Activated CD4-positive, alpha-beta T cell treated with anti-CD3 and anti-CD28 coated beads, Interleukin-2, amount 50 U/mL, for 24 hours (primary cell): ENCODE measurements around the gene COL27A1.
"Not testable (repeated sequence)": the region's sequence is repeated elsewhere in the genome, so short reads cannot be mapped to it uniquely, and the experiment has no call there.

Experiments
- DNase-seq, 2 donors: peaks; one replicate each; pipeline ENCODE4 v3.0.0-alpha.2; 2020; ENCODE audit warnings: low read depth in 1 of 2, low spot score in 1 of 2

The COL27A1 gene

GRCh38 chr9:114180696-114181606 lies 25.6 kb downstream of the COL27A1 start:
- no peak for DNase-seq

DNA sequence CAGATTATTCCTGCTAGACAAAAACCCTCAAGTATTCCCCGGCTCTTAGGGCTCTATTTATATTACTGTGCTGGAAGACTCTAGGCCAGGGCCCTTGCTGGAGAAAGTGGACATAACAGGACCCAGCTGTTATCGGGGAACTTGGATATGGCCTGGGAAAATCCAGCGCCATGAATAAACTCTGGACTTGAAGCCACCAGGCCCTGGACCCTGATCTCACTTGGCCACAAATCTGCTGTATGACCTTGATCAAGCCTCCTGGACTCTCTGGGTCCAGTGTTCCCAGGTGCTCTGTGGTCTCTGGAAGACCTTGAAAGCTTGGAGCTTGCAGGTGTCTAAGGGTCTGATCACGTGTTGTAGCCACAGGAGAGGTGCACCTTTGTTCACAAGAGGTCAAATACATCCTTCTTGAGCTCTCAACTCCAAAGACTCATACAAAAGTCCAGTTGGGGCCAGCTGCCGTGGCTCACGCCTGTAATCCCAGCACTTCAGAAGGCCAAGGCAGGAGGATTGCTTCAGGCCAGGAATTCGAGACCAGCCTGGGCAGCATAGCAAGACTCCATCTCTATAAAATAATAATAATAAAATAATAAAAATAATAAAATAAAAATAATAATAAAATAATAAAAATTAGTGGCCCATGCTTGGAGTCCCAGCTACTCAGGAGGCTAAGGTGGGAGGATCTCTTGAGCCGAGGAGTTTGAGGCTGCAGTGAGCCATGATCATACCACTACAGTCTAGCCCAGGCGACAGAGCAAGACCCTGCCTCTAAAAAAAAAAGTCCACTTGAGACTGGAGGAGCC lies 26.5 kb downstream of the COL27A1 start:
- no peak for DNase-seq

DNA sequence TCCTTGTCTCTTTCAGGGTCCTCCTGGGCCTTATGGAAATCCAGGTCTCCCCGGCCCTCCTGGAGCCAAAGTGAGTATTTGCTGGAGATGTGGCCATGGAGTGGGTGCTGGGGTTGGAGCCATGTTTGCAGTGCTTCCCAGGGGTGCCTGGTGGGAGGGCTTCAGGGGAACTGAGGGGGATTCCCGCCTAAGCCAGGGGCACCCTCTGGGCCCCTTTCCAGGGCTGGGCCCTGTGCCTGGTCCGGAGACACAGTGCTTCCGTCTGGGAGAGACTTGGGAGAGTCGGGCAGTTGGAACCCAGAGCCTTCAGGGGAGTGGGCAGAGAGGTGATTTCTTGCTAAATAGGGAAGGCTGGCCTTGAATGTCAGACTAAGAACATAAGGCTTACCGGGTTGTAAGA lies 27.7 kb downstream of the COL27A1 start:
- no peak for DNase-seq

DNA sequence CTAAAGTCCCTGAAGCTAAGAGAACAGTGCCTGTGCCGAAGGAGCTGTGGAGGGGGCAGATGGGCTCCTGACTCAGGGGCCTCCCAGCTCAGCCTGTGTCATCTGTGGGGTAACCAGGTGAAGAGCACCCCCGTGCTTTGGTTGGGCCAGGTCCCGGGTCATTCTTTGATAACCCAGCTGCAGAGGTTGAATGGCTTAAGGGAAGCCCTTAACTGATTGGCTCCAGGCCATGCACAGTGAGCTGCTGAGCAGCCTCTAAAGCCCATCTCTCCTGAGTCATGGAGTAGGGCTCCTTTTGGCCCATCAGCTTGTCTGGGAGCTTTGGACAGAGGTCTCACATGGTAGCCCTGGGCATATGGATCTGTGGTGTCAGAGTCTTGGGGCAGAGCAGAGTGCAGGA lies 28.7 kb downstream of the COL27A1 start:
- no peak for DNase-seq

DNA sequence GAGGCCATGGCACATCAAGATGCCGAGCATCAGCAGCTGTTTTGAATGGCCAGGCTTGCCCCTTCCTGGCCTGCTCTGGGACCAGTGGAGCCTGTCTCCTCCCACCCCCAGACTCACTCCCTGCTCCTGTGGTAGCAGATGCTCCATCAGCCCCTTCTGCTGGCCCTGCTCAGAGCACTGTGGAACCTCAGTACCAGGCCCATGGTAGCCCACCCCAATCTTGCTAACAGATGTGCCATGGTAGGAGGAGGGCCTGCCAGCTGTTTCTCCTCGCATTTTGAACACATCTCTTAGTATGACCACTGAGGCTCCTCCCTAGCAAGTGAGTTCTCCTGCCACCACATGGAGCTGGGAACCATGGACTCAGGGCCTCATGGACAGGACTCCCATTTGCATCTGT lies 29.5 kb downstream of the COL27A1 start:
- DNase-seq: no peak

- no peak for DNase-seq
Observed at GRCh38 chr9:114185570-114186490, 30.5 kb downstream of the COL27A1 start.

DNA sequence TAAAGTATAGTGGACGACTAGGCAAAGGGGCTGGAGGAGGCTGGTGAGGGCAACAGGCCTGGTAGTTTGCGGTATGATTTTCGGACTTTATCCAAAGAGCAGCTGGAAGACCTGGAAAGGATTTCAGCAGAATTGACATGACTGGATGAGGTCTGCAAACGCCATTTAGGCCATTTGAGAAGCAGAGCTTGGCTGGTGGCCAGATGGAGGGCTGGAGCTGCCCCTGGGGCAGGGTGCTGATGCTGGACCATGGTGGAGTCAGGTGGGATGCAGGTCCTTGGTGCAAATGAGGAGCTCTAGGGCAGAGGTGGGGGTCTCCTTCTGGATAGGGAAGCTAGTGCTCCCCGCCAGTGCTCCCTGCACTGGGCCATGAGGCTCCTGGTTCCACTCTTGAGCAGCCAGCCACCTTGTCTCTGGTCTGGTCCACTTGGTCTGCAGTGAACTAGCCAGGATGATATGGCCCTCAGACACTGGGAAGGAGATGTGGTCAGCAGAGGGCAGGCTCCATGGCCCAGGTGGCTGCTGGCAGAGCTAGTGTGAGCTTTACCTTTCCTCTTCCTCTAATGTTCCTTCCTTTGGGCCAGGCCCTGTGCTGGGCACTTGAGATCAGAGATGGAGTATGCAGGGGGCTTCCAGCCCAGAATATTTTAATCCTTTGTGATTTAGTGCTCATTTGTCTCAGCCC lies 31.4 kb downstream of the COL27A1 start:
- DNase-seq: no peak

DNA sequence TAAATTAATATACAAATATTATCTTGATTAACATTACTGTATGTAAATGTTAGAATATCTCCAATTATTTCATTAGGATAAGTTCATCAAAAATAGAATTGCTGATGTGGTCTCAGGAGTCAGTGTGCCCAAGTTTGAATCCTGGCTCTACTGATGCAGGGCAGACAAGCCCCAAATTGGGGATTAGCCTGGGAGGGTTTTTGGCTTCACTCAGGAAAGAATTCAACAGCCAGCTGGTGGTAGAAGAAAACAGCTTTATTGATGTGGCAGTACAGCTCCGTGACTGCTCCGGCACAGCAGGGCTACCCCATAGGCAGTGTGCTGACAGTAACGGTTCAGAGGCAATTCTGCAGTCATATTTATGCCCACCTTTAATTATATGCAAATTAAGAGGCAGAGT lies 32.5 kb downstream of the COL27A1 start:
- DNase-seq: no peak

- no peak for DNase-seq
Observed at GRCh38 chr9:114189823-114190562, 34.7 kb downstream of the COL27A1 start.

GRCh38 chr9:114190563-114190905 lies 35.2 kb downstream of the COL27A1 start:
- DNase-seq: no peak

- DNase-seq: not testable (repeated sequence)
Observed at GRCh38 chr9:114191402-114191801, 36.1 kb downstream of the COL27A1 start.

- DNase-seq: no peak
Observed at GRCh38 chr9:114192539-114192938, 37.2 kb downstream of the COL27A1 start.

GRCh38 chr9:114193090-114193489 lies 37.8 kb downstream of the COL27A1 start:
- no peak for DNase-seq

DNA sequence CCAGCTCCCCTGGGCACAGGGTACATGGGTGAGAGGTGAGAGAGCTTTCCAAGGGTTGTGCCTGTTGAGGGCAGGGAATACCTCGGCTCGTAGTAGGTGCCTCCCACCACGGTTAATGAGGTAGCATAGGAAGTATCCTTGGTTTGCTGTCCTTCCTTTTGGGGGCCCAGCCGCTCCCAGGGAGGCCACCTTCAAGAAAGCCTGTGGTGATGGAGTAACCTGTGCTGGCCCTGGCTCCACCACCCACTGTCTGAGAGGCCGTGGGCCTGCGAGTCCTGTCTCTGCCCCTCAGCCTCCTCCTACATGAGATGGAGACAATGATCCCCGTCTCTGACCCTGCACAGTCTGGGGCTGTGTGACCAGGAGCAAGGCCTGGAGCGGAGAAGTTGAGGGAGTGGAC lies 40.8 kb downstream of the COL27A1 start:
- DNase-seq: no peak

DNA sequence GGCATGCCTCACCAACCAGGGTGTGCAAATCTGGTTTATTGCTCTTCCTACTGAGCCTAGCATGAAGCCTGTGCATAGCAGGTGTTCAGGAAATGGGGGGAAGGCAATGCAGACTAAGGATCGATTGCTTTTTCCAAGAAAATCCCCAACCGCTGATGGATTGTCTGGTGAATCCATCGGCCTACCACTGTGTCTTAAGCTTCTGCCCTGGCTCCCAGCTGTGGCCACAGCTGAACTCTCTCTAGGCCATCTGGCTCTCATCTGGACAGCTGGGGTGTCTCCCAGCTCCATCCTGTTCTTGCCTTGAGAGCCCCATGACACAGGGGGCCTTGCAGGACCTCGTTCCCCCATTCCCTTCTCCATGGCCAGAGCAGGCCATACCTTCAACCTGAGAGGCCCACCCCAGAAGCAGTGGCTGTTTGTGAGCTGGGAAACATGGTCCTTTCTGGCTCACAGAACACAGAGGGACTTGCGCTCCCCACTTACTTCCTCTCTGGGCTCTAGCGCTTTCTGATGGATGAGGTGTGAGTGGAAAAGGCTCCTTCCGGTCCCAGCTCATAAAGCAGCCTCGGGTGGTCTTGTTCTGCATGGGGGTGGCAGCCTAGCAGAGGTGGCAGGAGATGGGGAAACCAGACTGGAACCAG lies 41.8 kb downstream of the COL27A1 start:
- no peak for DNase-seq

- no peak for DNase-seq
Observed at GRCh38 chr9:114198249-114199040, 43.1 kb downstream of the COL27A1 start.

GRCh38 chr9:114200721-114201300 lies 45.5 kb downstream of the COL27A1 start:
- no peak for DNase-seq

GRCh38 chr9:114202396-114202795 lies 47.1 kb downstream of the COL27A1 start:
- no peak for DNase-seq
